ENCODE results near the gene TTN. TPM values are rescaled to one million over a fixed set of nuclear protein-coding genes. Genes with fewer than 3 reads are reported as not detected.

TTN gene
- total and polyA plus RNA-seq, 4 donors = 0.53 to 47.4 (median 19.7) TPM

DNA sequence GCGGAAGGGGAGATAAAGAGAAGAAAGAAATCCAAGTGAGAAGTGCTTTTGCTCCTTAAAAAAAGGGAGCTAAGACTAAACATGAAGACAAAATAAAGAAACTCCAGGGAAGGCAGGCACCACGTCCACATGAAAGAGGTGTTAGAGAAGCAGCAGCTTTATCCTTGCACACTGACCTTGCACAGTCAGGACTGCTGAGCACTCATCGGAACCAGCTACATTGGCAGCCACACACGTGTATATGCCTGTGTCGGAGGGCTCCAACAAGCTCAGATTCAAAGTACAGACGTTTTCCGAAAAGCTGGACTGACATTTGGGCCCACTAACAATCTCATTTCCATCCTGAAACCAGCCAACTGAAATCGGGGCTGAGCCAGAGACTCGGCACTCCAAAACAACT is 88.2 kb downstream of the TTN start:
- H3K4me1 ChIP-seq (ENCODE audit: control insufficient read depth in 5 of 5, insufficient read depth in 5 of 5, low read length in 5 of 5) = no peaks in the 10 kb centered on the region
- H3K9me3 ChIP-seq (ENCODE audit: control insufficient read depth in 4 of 4, insufficient read depth in 3 of 4, low read length in 3 of 4) = no peaks in the 10 kb centered on the region
- DNase-seq = no peak
- H3K27ac ChIP-seq (ENCODE audit: low read depth in 1 of 2, low read length in 1 of 2) = no peak overlapping the region
- ATAC-seq (ENCODE audit: insufficient read depth, low FRiP score) = no peak
- TF ChIP-seq, protein P1, sequence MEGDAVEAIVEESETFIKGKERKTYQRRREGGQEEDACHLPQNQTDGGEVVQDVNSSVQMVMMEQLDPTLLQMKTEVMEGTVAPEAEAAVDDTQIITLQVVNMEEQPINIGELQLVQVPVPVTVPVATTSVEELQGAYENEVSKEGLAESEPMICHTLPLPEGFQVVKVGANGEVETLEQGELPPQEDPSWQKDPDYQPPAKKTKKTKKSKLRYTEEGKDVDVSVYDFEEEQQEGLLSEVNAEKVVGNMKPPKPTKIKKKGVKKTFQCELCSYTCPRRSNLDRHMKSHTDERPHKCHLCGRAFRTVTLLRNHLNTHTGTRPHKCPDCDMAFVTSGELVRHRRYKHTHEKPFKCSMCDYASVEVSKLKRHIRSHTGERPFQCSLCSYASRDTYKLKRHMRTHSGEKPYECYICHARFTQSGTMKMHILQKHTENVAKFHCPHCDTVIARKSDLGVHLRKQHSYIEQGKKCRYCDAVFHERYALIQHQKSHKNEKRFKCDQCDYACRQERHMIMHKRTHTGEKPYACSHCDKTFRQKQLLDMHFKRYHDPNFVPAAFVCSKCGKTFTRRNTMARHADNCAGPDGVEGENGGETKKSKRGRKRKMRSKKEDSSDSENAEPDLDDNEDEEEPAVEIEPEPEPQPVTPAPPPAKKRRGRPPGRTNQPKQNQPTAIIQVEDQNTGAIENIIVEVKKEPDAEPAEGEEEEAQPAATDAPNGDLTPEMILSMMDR (IDR thresholded peaks at IDR 0.05; ENCODE audit: control extremely low read depth, extremely low read depth) = no peak
- H3K4me3 ChIP-seq = no peak overlapping the region
- H3K36me3 ChIP-seq (ENCODE audit: control insufficient read depth in 4 of 4, insufficient read depth in 4 of 4, low read length in 4 of 4) = peaks cover 0 to 64% (median 2%) of the 10 kb centered on the region in 4 donors
- WGBS, 2 donors = 91 to 96% methylated on average over 9 of the region's 9 CpGs
- no peaks in the 10 kb centered on the region for H3K27me3 ChIP-seq (ENCODE audit: control insufficient read depth in 3 of 3, insufficient read depth in 3 of 3, low read length in 2 of 3)
- no peak overlapping the region for H3K9ac ChIP-seq (ENCODE audit: insufficient read depth in 1 of 2, low read length in 2 of 2)

DNA sequence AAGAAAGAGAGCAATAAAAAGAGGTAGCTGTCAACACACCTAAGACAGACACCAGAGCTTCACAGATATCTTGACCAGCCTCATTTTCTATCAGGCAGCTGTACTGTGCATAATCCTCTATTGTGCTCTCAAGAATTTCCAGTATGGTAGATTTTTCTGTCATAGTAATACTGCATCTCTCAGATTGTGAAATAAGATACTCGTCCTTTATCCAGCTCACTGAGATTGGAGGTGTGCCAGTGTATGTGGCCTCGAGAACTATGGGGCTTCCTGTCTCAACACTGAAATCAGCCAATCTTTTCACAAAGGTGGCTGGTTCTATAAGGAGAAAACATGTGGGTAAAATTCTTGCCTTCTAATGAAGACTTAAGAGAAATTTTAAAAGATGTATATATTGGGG is 88.9 kb downstream of the TTN start:
- 39 to 42% methylated on average over 2 of the region's 2 CpGs for WGBS, 2 donors
- H3K4me1 ChIP-seq (ENCODE audit: control insufficient read depth in 5 of 5, insufficient read depth in 5 of 5, low read length in 5 of 5) = no peaks in the 10 kb centered on the region
- peak in 1 of 3 donors; percentile 5 for DNase-seq
- no peak for ATAC-seq (ENCODE audit: insufficient read depth, low FRiP score)
- no peaks in the 10 kb centered on the region for H3K9me3 ChIP-seq (ENCODE audit: control insufficient read depth in 4 of 4, insufficient read depth in 3 of 4, low read length in 3 of 4)
- H3K4me3 ChIP-seq = no peak overlapping the region
- H3K27me3 ChIP-seq (ENCODE audit: control insufficient read depth in 3 of 3, insufficient read depth in 3 of 3, low read length in 2 of 3) = no peaks in the 10 kb centered on the region
- no peak overlapping the region for H3K9ac ChIP-seq (ENCODE audit: insufficient read depth in 1 of 2, low read length in 2 of 2)
- TF ChIP-seq, protein P1 (IDR thresholded peaks at IDR 0.05; ENCODE audit: control extremely low read depth, extremely low read depth) = no peak
- H3K27ac ChIP-seq (ENCODE audit: low read depth in 1 of 2, low read length in 1 of 2) = peak overlapping the region in 1 of 2 donors; percentile 53
- peaks cover 0 to 60% (median 2%) of the 10 kb centered on the region in 4 donors for H3K36me3 ChIP-seq (ENCODE audit: control insufficient read depth in 4 of 4, insufficient read depth in 4 of 4, low read length in 4 of 4)

DNA sequence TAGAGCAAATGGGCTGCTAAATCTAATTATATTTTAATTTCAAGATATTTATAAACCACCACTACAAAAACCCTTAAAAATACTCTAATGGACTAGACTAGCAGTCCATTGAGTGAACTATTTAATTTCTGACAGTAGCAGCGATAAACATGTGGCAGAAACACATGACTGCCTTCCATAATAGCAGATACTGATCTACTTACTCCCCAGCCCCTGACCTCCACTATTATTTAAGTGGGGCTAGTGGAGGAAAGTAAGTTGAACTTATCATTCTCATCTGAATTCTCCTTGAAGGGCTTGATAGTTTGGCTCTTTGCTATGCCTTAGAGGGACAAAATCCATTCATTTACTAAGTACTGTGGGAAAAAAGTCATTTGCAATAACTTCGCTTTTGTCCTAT is 90.8 kb downstream of the TTN start:
- Histone ChIP-seq H3K27ac (ENCODE audit: low read depth in 1 of 2, low read length in 1 of 2) (no peak overlapping the region), H3K9me3 (ENCODE audit: control insufficient read depth in 4 of 4, insufficient read depth in 3 of 4, low read length in 3 of 4) (no peaks in the 10 kb centered on the region), H3K4me3 (no peak overlapping the region), H3K9ac (ENCODE audit: insufficient read depth in 1 of 2, low read length in 2 of 2) (no peak overlapping the region), H3K27me3 (ENCODE audit: control insufficient read depth in 3 of 3, insufficient read depth in 3 of 3, low read length in 2 of 3) (no peaks in the 10 kb centered on the region), H3K4me1 (ENCODE audit: control insufficient read depth in 5 of 5, insufficient read depth in 5 of 5, low read length in 5 of 5) (no peaks in the 10 kb centered on the region), H3K36me3 (ENCODE audit: control insufficient read depth in 4 of 4, insufficient read depth in 4 of 4, low read length in 4 of 4) (peaks cover 0 to 60% (median 2%) of the 10 kb centered on the region in 4 donors)
- ATAC-seq (ENCODE audit: insufficient read depth, low FRiP score) (no peak), DNase-seq (no peak)
- 93 to 97% methylated on average over 2 of the region's 2 CpGs for WGBS, 2 donors
- TF ChIP-seq, protein P1 (IDR thresholded peaks at IDR 0.05; ENCODE audit: control extremely low read depth, extremely low read depth) = no peak

DNA sequence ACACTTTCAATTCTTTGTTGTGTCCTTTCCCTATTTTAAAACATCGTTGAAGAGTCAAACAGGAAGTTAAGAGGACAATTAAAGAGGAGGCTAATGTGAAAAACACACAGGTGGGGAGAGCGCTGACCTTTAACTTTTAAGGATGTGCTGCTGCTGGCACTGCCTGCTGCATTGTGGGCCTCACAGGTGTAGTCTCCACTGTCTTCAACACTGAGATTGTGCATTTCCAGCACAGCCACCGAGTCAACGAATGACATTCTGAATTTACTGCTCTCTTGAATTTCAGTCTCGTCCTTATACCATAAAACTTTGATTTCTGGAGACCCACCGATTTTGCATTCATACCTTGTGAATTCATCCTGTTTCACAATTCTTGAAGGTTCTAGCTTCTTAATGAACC is 91.9 kb downstream of the TTN start:
- no peaks in the 10 kb centered on the region for H3K4me1 ChIP-seq (ENCODE audit: control insufficient read depth in 5 of 5, insufficient read depth in 5 of 5, low read length in 5 of 5)
- ATAC-seq (ENCODE audit: insufficient read depth, low FRiP score) (no peak), DNase-seq (no peak)
- no peak overlapping the region for H3K4me3 ChIP-seq
- no peak overlapping the region for H3K9ac ChIP-seq (ENCODE audit: insufficient read depth in 1 of 2, low read length in 2 of 2)
- H3K27ac ChIP-seq (ENCODE audit: low read depth in 1 of 2, low read length in 1 of 2) = no peak overlapping the region
- no peaks in the 10 kb centered on the region for H3K27me3 ChIP-seq (ENCODE audit: control insufficient read depth in 3 of 3, insufficient read depth in 3 of 3, low read length in 2 of 3)
- TF ChIP-seq, protein P1 (IDR thresholded peaks at IDR 0.05; ENCODE audit: control extremely low read depth, extremely low read depth) = no peak
- no peaks in the 10 kb centered on the region for H3K9me3 ChIP-seq (ENCODE audit: control insufficient read depth in 4 of 4, insufficient read depth in 3 of 4, low read length in 3 of 4)
- peaks cover 0 to 64% (median 2%) of the 10 kb centered on the region in 4 donors for H3K36me3 ChIP-seq (ENCODE audit: control insufficient read depth in 4 of 4, insufficient read depth in 4 of 4, low read length in 4 of 4)
- 88 to 92% methylated on average over 6 of the region's 6 CpGs for WGBS, 2 donors
